HEK293T (cell line): ENCODE measurements around the gene ATG9B.

Source experiments
- CTCF ChIA-PET: fragments of 350-600 bp; formaldehyde crosslinking; extraction: SDS; loops from one replicate; lab custom pipeline; 2021; ENCODE audit warnings: antibody characterized with exemption, inconsistent platforms; lab: Yijun Ruan, JAX
- POLR2A ChIA-PET: fragments of 350-600 bp; formaldehyde crosslinking; extraction: SDS; loops from one replicate; lab custom pipeline; 2020; ENCODE audit warnings: antibody characterized with exemption, inconsistent platforms; lab: Yijun Ruan, JAX
- DNase-seq: peaks from one replicate; pipeline ENCODE4 v3.0.0; 2012; ENCODE audit warnings: mixed read lengths; ENCODE audit errors: extremely low spot score
- ARNT ChIP-seq: fragments of 450-650 bp; IDR thresholded peaks from 2 replicates; pipeline ENCODE4 v1.6.1; 2017; ENCODE audit warnings: mild to moderate bottlenecking
- BHLHE40 ChIP-seq: fragments of 450-650 bp; IDR thresholded peaks from 2 replicates; pipeline ENCODE4 v1.6.1; 2016; ENCODE audit warnings: mild to moderate bottlenecking, moderate library complexity, borderline replicate concordance
- CTBP1 ChIP-seq: fragments of 450-650 bp; IDR thresholded peaks from 2 replicates; pipeline ENCODE4 v1.6.1; 2016; ENCODE audit warnings: borderline replicate concordance
- ELF4 ChIP-seq: fragments of 450-650 bp; IDR thresholded peaks from 2 replicates; pipeline ENCODE4 v1.6.1; 2017; ENCODE audit warnings: antibody characterized with exemption
- FOXA1 ChIP-seq: fragments of 450-650 bp; IDR thresholded peaks from 2 replicates; pipeline ENCODE4 v1.6.1; 2016; ENCODE audit warnings: mild to moderate bottlenecking
- FOXK2 ChIP-seq: fragments of 450-650 bp; IDR thresholded peaks from 2 replicates; pipeline ENCODE4 v1.6.1; 2016; ENCODE audit warnings: mild to moderate bottlenecking
- FOXM1 ChIP-seq: fragments of 450-650 bp; IDR thresholded peaks from 2 replicates; pipeline ENCODE4 v1.6.1; 2017; ENCODE audit warnings: mild to moderate bottlenecking, borderline replicate concordance
- HDGF ChIP-seq: fragments of 450-650 bp; IDR thresholded peaks from 2 replicates; pipeline ENCODE4 v1.6.1; 2017; ENCODE audit warnings: antibody characterized with exemption, borderline replicate concordance
- L3MBTL2 ChIP-seq: fragments of 450-650 bp; conservative IDR thresholded peaks from 2 replicates; pipeline ENCODE4 v1.6.1; 2016; ENCODE audit warnings: mild to moderate bottlenecking
- LEF1 ChIP-seq: fragments of 450-650 bp; IDR thresholded peaks from 2 replicates; pipeline ENCODE4 v1.6.1; 2017; ENCODE audit warnings: mild to moderate bottlenecking, borderline replicate concordance
- NFRKB ChIP-seq: fragments of 450-650 bp; IDR thresholded peaks from 2 replicates; pipeline ENCODE4 v1.6.1; 2016; ENCODE audit warnings: mild to moderate bottlenecking, moderate library complexity
- PKNOX1 ChIP-seq: fragments of 450-650 bp; IDR thresholded peaks from 2 replicates; pipeline ENCODE4 v1.6.1; 2016
- SP1 ChIP-seq: fragments of 450-650 bp; IDR thresholded peaks from 2 replicates; pipeline ENCODE4 v1.6.1; 2017
- SUZ12 ChIP-seq: fragments of 450-650 bp; IDR thresholded peaks from 2 replicates; pipeline ENCODE4 v1.6.1; 2016; ENCODE audit warnings: mild to moderate bottlenecking
- TARDBP ChIP-seq: fragments of 450-650 bp; IDR thresholded peaks from 2 replicates; pipeline ENCODE4 v1.6.1; 2016
- ZNF384 ChIP-seq: fragments of 450-650 bp; IDR thresholded peaks from 2 replicates; pipeline ENCODE4 v1.6.1; 2016

The ATG9B gene

GRCh38 chr7:150986099-150986512, 38.2 kb downstream of the ATG9B start:
- peak; percentile 76 for DNase-seq
- TF ChIP-seq LEF1: no peak
- TF ChIP-seq ELF4: no peak
- TF ChIP-seq ZNF384: no peak
- TF ChIP-seq TARDBP: no peak
- TF ChIP-seq NFRKB: no peak
- TF ChIP-seq L3MBTL2: no peak
- no peak for TF ChIP-seq FOXK2
- TF ChIP-seq HDGF: no peak
- TF ChIP-seq CTBP1: no peak
- TF ChIP-seq FOXA1: no peak
- TF ChIP-seq BHLHE40: no peak
- no peak for TF ChIP-seq SP1
- TF ChIP-seq SUZ12: no peak
- no peak for TF ChIP-seq PKNOX1
- TF ChIP-seq ARNT: no peak
- no peak for TF ChIP-seq FOXM1
- ChIA-PET POLR2A (no interaction called here), CTCF (interaction anchor here (0.6 to 4.5 kb wide), 23 partner anchors 9 to 205 kb away, joined by 3 to 51 read pairs (median 4); no protein-coding TSS in a partner anchor)

GRCh38 chr7:150983893-150984368, 40.4 kb downstream of the ATG9B start:
- POLR2A ChIA-PET: no interaction called here
- peak; percentile 68 for DNase-seq
- TF ChIP-seq PKNOX1 (no peak), ARNT (no peak), TARDBP (no peak), FOXM1 (no peak), SUZ12 (no peak), L3MBTL2 (no peak)
- CTCF ChIA-PET: interaction anchor here (0.5 to 4.5 kb wide), 10 partner anchors 8 to 772 kb away, joined by 3 to 51 read pairs (median 6); no protein-coding TSS in a partner anchor

DNA sequence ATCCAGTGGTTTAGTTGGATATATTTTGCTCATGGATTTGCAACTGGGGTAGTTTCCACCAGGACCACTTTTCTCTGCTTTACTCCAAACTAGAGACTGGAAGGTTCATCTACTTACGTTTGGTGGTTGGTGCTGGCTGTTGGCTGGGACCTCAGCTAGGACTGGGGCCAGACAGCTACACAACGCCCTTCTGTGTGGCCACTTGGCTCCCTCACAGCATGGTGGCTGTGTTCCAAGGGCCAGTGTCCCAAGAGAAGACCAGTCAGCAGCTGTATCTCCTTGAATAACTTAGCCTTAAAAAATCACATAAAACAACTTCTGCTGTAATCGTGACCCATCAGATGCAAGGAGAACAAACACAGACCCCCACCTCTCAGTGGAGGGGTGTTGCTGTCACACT, 41.9 kb downstream of the ATG9B start:
- POLR2A ChIA-PET: no interaction called here
- CTCF ChIA-PET: no interaction called here
- TF ChIP-seq HDGF: no peak
- TF ChIP-seq FOXM1: no peak
- no peak for TF ChIP-seq NFRKB
- TF ChIP-seq L3MBTL2: no peak
- TF ChIP-seq ZNF384: no peak
- no peak for TF ChIP-seq SP1
- no peak for TF ChIP-seq ELF4
- TF ChIP-seq FOXA1: no peak
- no peak for TF ChIP-seq SUZ12
- no peak for DNase-seq

DNA sequence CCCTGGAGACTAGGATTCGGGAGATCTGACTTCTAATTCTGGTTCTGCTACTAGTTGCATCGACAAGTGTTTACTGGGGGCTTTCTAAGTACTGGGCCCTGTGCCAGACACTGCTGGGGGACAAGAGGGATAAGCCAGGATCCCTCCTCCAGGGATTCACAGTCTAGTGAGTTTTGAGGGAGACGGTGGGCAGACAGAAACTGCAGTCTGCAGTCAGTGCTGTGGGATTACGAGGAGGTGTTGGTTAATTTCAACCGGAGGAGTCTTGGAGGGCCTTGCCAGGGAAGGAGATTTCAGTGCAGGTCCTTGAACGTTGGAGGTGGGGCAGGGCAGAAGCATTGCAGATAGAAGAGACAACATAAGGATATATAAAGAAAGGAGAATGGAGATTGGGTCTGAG, 42.6 kb downstream of the ATG9B start:
- TF ChIP-seq SUZ12: no peak
- TF ChIP-seq ARNT: no peak
- TF ChIP-seq L3MBTL2: no peak
- no peak for TF ChIP-seq PKNOX1
- no peak for TF ChIP-seq FOXK2
- no peak for TF ChIP-seq ZNF384
- no peak for TF ChIP-seq LEF1
- no peak for TF ChIP-seq NFRKB
- CTCF ChIA-PET: no interaction called here
- POLR2A ChIA-PET: no interaction called here
- DNase-seq: no peak

- ChIA-PET POLR2A (interaction anchor here (0.7 to 1.2 kb wide), 3 partner anchors 14 to 76 kb away, joined by 3 to 6 read pairs (median 5); partner anchors contain the start of gene ABCB8), CTCF (interaction anchor here (0.7 to 3.3 kb wide), 8 partner anchors 8 to 104 kb away, joined by 3 to 21 read pairs (median 3); no protein-coding TSS in a partner anchor)
- no peak for DNase-seq
- TF ChIP-seq FOXK2 (no peak), L3MBTL2 (no peak), CTBP1 (no peak), BHLHE40 (no peak), SP1 (no peak), NFRKB (no peak), SUZ12 (no peak), FOXA1 (no peak), ARNT (no peak), FOXM1 (no peak)
Observed at GRCh38 chr7:150980663-150981062, 43.6 kb downstream of the ATG9B start.

GRCh38 chr7:150979713-150980390, 44.4 kb downstream of the ATG9B start:
- TF ChIP-seq FOXA1 (no peak), CTBP1 (no peak), ARNT (no peak), ELF4 (no peak), FOXK2 (no peak), TARDBP (no peak), LEF1 (no peak)
- CTCF ChIA-PET: interaction anchor here (0.6 to 3.3 kb wide), 10 partner anchors 9 to 103 kb away, joined by 3 to 21 read pairs (median 3); no protein-coding TSS in a partner anchor
- no peak for DNase-seq
- POLR2A ChIA-PET: interaction anchor here (0.7 to 1.6 kb wide), 5 partner anchors 11 to 77 kb away, joined by 3 to 6 read pairs (median 5); partner anchors contain the start of gene ABCB8
